ENCODE results near the gene RCOR2. TPM values are rescaled to one million over a fixed set of nuclear protein-coding genes. Genes with fewer than 3 reads are reported as not detected.

Gene RCOR2
- total RNA-seq, 1 experiment from 2014 or later = 77.4 TPM

DNA sequence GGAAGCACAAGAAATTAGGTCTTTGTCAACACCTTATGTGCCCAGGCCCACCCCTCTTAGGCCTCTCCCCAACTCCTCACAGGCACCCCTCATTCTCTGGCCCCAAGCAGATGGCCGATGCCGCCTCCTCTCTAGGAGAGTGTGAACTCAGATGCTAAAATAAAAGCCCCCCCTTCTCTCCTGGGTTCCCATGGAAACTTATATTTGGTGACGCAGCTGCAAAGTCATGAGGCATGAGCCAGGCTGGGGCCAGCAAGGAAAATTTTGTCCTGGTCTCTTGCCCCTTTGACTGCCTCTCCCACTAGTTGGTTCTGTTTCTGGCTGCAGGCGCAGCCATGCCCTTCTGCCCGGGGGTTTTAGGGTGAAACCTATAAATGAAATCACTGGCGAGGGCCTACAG, 11.8 kb downstream of the RCOR2 start:
- H3K36me3 Mint-ChIP-seq = peaks cover 30% of the 10 kb centered on the region
- no peaks in the 10 kb centered on the region for H3K27me3 Mint-ChIP-seq (ENCODE audit: low read depth)
- POLR2A ChIA-PET = no interaction called here
- ATAC-seq (no peak), DNase-seq (ENCODE audit: low spot score) (no peak)
- H3K4me1 Mint-ChIP-seq = peaks cover 38% of the 10 kb centered on the region
- no peak for TF ChIP-seq SP1 (CRISPR knock-in tag; conservative IDR thresholded peaks at IDR 0.05)
- no peak for TF ChIP-seq ETV6 (CRISPR knock-in tag; IDR thresholded peaks at IDR 0.05)
- no peak for TF ChIP-seq ZNF232 (CRISPR knock-in tag; IDR thresholded peaks at IDR 0.05)
- TF ChIP-seq NR3C1 (CRISPR knock-in tag; conservative IDR thresholded peaks at IDR 0.05; ENCODE audit: low read depth) = no peak
- no peak for TF ChIP-seq CREB1 (CRISPR knock-in tag; IDR thresholded peaks at IDR 0.05)
- TF ChIP-seq, protein P1, sequence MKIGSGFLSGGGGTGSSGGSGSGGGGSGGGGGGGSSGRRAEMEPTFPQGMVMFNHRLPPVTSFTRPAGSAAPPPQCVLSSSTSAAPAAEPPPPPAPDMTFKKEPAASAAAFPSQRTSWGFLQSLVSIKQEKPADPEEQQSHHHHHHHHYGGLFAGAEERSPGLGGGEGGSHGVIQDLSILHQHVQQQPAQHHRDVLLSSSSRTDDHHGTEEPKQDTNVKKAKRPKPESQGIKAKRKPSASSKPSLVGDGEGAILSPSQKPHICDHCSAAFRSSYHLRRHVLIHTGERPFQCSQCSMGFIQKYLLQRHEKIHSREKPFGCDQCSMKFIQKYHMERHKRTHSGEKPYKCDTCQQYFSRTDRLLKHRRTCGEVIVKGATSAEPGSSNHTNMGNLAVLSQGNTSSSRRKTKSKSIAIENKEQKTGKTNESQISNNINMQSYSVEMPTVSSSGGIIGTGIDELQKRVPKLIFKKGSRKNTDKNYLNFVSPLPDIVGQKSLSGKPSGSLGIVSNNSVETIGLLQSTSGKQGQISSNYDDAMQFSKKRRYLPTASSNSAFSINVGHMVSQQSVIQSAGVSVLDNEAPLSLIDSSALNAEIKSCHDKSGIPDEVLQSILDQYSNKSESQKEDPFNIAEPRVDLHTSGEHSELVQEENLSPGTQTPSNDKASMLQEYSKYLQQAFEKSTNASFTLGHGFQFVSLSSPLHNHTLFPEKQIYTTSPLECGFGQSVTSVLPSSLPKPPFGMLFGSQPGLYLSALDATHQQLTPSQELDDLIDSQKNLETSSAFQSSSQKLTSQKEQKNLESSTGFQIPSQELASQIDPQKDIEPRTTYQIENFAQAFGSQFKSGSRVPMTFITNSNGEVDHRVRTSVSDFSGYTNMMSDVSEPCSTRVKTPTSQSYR (CRISPR knock-in tag; IDR thresholded peaks at IDR 0.05) = no peak
- TF ChIP-seq, protein P2, sequence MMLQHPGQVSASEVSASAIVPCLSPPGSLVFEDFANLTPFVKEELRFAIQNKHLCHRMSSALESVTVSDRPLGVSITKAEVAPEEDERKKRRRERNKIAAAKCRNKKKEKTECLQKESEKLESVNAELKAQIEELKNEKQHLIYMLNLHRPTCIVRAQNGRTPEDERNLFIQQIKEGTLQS (CRISPR knock-in tag; conservative IDR thresholded peaks at IDR 0.05) = no peak
- no peak for TF ChIP-seq TEAD4 (CRISPR knock-in tag; IDR thresholded peaks at IDR 0.05)
- TF ChIP-seq ZNF121 (CRISPR knock-in tag; IDR thresholded peaks at IDR 0.05) = no peak
- TF ChIP-seq MXD4 (CRISPR knock-in tag; IDR thresholded peaks at IDR 0.05; ENCODE audit: borderline replicate concordance) = no peak
- TF ChIP-seq ZNF416 (CRISPR knock-in tag; IDR thresholded peaks at IDR 0.05) = no peak
- TF ChIP-seq, protein P3, sequence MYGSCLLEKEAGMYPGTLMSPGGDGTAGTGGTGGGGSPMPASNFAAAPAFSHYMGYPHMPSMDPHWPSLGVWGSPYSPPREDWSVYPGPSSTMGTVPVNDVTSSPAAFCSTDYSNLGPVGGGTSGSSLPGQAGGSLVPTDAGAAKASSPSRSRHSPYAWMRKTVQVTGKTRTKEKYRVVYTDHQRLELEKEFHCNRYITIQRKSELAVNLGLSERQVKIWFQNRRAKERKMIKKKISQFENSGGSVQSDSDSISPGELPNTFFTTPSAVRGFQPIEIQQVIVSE (CRISPR knock-in tag; IDR thresholded peaks at IDR 0.05; ENCODE audit: borderline replicate concordance) = no peak
- TF ChIP-seq GRHL2 (CRISPR knock-in tag; IDR thresholded peaks at IDR 0.05; ENCODE audit: insufficient replicate concordance, severe bottlenecking) = no peak
- TF ChIP-seq, protein P4, sequence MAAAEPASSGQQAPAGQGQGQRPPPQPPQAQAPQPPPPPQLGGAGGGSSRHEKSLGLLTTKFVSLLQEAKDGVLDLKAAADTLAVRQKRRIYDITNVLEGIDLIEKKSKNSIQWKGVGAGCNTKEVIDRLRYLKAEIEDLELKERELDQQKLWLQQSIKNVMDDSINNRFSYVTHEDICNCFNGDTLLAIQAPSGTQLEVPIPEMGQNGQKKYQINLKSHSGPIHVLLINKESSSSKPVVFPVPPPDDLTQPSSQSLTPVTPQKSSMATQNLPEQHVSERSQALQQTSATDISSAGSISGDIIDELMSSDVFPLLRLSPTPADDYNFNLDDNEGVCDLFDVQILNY (CRISPR knock-in tag; IDR thresholded peaks at IDR 0.05) = no peak
- no peak for TF ChIP-seq JUN (CRISPR knock-in tag; IDR thresholded peaks at IDR 0.05)
- peak overlapping the region; percentile 72 for H3K27ac Mint-ChIP-seq
- CTCF ChIA-PET = interaction anchor here (0.9 to 2.8 kb wide), 6 partner anchors 12 to 68 kb away, joined by 3 to 47 read pairs (median 20); partner anchors contain the start of genes MARK2 and RCOR2
- no peak overlapping the region for H3K4me3 Mint-ChIP-seq
- H3K9me3 Mint-ChIP-seq = no peaks in the 10 kb centered on the region

DNA sequence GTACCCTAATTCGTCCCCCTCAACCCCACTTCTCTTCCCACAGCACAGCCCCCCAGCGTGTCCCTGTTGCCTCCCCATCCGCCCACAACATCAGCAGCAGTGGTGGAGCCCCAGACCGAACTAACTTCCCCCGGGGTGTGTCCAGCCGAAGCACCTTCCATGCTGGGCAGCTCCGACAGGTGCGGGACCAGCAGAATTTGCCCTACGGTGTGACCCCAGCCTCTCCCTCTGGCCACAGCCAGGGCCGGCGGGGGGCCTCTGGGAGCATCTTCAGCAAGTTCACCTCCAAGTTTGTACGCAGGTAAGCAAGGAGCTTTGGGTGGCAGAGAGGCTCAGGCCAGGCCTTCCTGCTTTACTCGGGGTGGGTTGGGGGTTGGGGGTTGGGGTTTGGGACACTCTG, 12.2 kb downstream of the RCOR2 start:
- CTCF ChIA-PET = interaction anchor here (0.9 to 1.1 kb wide), 2 partner anchors 30 to 66 kb away, joined by 3 read pairs; partner anchors contain the start of gene MARK2
- no peaks in the 10 kb centered on the region for H3K9me3 Mint-ChIP-seq

DNA sequence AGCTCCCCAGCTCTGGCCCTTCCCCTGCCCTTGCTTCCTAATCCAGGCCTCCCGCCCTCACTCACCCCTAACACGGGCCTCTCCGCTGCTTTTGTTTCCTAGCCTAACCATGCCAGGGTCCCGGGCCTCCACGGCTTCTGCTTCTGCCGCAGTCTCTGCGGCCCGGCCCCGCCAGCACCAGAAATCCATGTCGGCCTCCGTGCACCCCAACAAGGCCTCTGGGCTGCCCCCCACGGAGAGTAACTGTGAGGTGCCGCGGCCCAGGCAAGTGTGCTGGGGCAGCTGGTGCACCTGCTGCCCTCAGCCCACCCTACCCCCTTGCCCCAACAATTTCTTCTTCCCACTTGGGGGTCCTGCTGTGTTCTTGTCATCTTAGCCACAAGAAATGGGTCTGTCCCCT, 13.1 kb downstream of the RCOR2 start:
- DNase-seq (ENCODE audit: low spot score) = no peak
- H3K9me3 Mint-ChIP-seq = no peaks in the 10 kb centered on the region
- peaks cover 30% of the 10 kb centered on the region for H3K4me1 Mint-ChIP-seq
- no peak for ATAC-seq
- peaks cover 40% of the 10 kb centered on the region for H3K36me3 Mint-ChIP-seq
- TF ChIP-seq ESRRA (CRISPR knock-in tag; IDR thresholded peaks at IDR 0.05; ENCODE audit: borderline replicate concordance) = no peak
- no peak overlapping the region for H3K27ac Mint-ChIP-seq
- H3K4me3 Mint-ChIP-seq = no peak overlapping the region
- ChIA-PET POLR2A (interaction anchor here (0.5 kb wide), 1 partner anchor 44 kb away, joined by 3 read pairs; no protein-coding TSS in a partner anchor), CTCF (interaction anchor here (1.1 kb wide), 1 partner anchor 65 kb away, joined by 3 read pairs; the partner anchor contains the start of gene MARK2)
- no peaks in the 10 kb centered on the region for H3K27me3 Mint-ChIP-seq (ENCODE audit: low read depth)

More for the DNA sequence above, 12.2 kb downstream of the RCOR2 start:
- Mint-ChIP-seq H3K27ac (no peak overlapping the region), H3K4me3 (no peak overlapping the region), H3K36me3 (peaks cover 32% of the 10 kb centered on the region), H3K27me3 (ENCODE audit: low read depth) (no peaks in the 10 kb centered on the region), H3K4me1 (peaks cover 34% of the 10 kb centered on the region)
- no peak for ATAC-seq
- no peak for DNase-seq (ENCODE audit: low spot score)
- POLR2A ChIA-PET = no interaction called here
- TF ChIP-seq ZNF416 (CRISPR knock-in tag; IDR thresholded peaks at IDR 0.05) (no peak), CREM (CRISPR knock-in tag; IDR thresholded peaks at IDR 0.05) (no peak), TEAD1 (CRISPR knock-in tag; IDR thresholded peaks at IDR 0.05) (no peak), ZNF219 (CRISPR knock-in tag; IDR thresholded peaks at IDR 0.05; ENCODE audit: borderline replicate concordance) (no peak), IRF2 (CRISPR knock-in tag; IDR thresholded peaks at IDR 0.05; ENCODE audit: borderline replicate concordance, low read depth) (no peak), ZNF671 (CRISPR knock-in tag; IDR thresholded peaks at IDR 0.05) (no peak), FOXJ3 (CRISPR knock-in tag; IDR thresholded peaks at IDR 0.05; ENCODE audit: borderline replicate concordance) (no peak)
- TF ChIP-seq, protein P2 (CRISPR knock-in tag; conservative IDR thresholded peaks at IDR 0.05) = no peak
